HG03097 (cell line): ENCODE measurements around the gene RGS13.

Experiments used
- ATAC-seq: cut with Tn5 transposase; IDR thresholded peaks from one replicate; pipeline ENCODE4 v1.9.1; 2021; ENCODE audit not compliant: unreplicated experiment, low FRiP score

RGS13 gene

DNA sequence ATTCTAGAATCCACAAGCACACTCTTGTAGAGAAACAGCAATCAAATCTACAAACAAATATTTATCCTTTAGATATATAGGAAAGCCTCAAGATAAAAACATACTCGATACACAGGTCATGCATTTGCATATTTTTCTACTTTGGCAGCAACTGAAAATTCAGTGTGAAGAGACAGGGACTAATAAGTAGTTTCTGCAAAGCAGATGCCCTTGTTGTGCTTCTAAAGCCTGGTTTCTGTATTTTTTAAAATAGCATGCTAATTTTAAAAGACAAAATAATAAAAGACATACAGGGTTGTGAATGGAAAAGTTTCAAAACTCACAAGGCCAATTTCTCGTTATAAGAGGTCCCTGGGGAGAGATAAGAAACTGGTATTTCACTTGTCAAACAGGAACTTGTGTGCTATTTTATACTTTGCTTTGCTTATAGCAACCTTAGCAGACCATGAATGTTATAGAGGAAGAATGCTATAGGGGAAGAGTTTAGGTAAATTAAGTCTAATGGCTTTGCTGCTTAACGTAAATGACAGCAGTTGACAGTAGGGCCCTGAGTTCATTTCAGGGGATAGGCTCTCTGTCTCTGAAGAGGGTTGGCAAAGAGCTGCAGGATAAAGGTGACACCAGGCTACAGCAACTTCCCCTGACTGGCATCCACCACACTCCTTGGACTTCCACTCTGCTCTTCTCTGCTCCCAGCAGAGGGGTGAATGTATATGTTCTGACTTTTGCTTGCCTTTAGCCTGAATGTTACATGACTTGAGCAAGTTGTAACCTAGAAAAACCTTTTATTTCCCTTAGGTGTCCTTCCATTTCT lies 9.4 kb upstream of the RGS13 start:
- peak; percentile 95 for ATAC-seq

DNA sequence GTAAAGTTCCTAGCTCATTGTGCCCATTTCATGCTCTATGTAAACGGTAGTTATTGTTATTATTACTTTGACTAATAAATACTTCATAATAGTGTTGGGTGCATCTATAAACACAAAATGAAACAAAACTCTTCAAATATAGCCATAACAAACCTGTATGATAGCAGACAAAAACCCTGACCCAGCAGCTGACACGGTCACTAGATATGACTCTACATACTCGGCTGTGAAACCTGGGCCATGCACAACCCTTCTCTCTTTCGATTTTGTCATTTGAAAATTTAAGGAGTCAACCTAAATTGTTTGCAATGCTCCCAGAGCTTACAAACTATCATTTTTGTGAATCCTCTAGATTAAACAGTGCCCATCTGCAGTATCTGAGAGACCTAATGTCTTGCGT lies 8.0 kb upstream of the RGS13 start:
- no peak for ATAC-seq

- ATAC-seq = no peak
Observed at GRCh38 chr1:192628396-192629057, 7.4 kb upstream of the RGS13 start.

GRCh38 chr1:192629612-192630011 lies 6.3 kb upstream of the RGS13 start:
- no peak for ATAC-seq

DNA sequence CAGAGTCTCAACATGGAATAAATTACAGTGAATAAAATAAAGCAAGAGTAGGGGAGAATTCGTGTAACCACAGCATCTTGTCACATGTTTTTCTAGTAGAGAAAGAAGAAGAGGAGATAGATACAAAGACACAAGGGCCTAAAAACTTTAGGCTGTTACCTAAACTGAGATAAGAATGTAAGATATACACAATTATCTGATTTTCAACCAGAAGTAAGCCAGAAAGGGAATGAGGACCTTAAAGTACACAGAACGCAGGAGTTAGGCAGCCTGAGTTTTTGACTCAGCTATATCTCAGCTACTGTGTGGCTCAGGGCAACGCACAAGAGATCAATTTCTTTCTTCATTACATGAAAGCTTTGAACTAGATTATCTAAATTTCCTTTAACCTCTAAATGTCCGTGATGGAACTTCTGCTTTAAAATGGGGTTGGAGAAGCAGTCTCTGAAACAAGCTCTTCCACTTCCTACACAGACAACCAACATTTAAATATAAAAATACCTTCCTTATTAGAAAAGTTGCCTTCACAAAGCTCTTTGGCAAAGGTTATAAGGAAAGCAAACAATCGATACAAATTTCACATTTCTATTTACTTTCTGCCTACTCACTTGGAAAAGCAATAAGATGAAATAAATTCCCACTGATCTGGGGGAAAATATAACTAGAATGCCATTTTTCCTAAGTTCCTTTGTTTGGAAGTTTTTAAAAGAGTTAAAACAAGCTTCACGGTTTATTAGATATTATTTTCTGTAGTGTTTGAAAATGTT lies 5.2 kb upstream of the RGS13 start:
- no peak for ATAC-seq

DNA sequence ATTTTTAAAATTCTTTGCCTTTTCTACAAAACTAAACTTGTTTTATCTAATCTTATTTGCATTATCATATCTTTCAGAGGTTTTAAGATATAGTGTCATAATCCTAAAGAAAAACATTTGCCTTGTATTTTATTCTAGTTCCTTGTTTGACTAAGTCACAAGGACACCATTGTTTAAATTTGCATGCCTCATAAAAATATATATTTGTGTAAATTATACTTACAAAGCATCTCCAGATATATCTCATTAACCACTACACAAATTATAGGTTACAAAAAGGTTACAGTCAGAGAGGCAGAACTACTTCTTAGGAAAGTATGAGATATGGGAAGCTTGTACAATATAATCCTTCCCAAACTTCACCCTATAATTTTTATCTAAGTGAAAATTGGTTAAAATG lies 4.2 kb upstream of the RGS13 start:
- no peak for ATAC-seq

DNA sequence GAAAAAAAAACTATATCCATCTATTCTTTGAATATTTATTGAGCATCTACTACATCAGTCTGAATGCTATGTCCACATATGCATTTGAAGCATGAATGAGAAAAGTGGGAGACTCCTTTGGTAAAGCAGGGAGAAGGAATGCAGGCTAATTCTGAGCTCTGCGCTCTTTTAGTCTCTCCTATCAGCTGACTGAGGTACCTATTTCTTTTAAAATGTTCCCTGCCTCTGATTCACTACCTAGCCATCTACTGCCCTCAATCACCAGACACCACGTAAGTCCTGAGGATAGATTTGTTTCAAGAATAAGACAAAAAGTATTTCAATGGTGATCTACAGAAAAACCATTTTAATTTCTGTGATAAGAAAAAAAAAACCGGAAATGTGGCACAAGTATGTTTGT lies 3.8 kb upstream of the RGS13 start:
- no peak for ATAC-seq

DNA sequence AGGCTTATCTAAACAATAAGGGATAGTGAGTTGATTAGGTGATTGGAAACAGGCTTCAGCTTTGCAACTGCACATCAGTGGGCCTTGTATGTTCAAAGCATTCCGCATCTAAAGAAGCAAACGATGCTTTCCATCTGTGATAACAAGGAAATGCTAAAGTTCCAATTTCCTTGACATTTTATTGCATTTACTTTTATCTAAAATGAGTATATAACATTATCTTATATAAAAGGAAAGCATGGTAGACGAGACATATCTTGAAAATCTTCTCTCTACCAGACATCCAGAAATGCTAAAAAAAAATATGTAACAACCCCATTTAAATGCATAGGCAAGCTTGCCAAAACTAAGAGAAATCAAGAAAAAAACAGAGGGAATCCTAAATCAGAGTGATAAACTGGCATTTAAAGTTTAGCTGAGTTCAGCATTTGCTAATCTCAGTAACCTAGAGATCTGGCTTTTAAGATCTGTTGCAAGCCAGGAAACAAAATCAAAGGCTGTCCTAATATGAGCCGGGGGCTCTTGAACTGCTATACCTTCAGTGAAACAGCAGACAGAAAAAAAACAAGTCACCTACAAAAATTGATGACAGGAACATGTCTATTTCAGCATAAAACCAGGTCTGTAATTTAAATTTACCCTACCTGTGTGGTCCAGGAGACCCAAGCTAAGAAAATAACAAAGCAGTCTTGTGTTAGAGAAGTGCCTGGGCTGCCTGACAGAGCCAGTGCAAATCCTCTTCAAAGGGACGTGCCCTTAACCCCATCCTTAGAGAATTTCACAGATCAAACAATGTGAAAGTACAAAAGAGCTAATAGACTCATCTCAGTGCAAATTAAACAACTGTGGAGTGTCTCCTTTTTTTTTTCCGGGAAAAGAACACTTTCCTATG lies 3.1 kb upstream of the RGS13 start:
- ATAC-seq = no peak

DNA sequence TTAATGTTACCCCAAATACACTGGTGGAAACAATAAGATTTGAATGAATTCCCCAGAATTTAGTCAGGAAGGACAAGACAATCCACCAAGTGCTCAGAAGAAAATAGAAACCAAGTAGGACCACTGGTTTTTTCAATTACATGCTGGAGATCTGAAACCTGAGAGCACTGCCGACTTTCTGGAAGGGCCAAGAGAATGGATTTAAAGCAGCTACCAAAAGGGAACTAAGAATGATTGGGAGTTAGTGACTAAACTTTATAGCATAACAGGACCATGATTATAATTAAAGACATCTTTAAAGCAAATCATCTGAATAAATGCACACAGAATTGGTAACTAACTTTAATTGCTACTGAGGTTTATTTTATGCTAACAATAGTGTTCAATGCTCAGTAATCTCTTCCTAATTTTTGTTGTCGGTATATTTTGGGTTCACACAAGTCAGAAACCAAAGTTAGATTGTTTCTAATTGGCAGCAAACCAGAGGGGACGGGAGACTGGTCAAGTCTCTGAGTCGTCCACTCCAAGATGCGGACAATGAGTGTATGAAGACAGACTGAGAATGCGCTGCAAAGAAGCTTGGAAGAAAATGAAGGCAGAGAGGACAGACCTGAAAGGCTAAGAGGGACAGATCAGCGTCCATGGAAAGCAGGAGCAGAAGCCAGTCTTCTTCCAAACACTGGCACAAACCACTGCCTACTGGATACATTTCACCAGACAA lies 2.3 kb upstream of the RGS13 start:
- no peak for ATAC-seq

DNA sequence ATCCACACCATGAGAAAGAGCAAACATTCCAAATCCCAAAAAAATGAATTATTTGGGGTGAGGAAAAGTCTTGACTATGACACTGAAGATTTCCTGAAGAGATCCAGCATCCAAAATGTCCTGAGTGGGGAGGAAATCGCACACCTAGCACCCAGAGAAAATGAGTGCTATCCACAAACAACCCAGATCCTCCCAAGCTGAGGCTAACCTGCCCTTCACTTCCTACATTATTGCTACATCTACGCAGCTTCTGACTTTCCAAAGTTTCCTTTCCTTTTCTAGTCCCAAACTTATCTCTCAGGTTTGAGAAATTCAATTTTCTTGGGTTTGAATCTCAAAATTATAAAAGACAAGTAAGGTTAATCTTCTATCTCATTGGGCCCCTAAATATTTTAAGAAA lies 906 bp upstream of the RGS13 start:
- ATAC-seq = no peak

GRCh38 chr1:192639607-192640368 lies 3.8 kb downstream of the RGS13 start:
- ATAC-seq = peak; percentile 87

DNA sequence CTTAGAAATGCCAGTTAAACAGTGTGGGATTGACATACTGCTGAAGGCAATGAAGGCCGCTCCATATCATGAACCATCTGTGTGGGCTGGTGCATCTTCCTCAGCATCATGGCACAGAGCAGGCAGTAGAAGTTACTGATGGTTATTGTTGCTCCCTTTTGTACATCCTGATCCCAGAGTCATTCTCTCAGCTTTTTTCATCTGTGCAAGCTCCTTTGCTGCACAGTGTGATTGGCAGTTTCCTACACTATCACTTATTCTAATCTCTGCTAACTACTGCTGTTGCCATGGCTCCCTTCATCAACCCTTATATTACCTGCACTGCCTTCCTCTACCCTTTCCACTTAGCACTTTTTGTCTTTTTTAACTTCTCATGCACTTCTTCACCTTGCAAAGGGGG lies 16.2 kb downstream of the RGS13 start:
- ATAC-seq = no peak

DNA sequence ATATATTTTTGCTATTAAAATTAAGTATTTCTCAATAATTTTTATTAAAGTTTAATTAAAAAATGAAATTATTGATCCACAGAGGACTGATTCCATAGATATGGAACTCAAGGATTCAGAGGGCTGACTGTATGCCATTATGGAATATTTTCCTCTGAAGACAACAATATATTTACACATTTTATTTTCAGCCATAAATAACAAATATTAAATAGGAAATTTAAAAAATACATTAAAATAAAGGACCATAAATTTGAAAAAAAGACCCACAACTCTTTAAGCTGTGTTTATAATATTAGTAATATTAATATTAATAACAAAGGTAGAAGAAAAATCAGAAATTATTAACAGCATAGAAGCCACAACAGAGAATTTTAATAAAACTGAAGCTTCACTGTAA lies 18.2 kb downstream of the RGS13 start:
- no peak for ATAC-seq

GRCh38 chr1:192654591-192655251 lies 18.8 kb downstream of the RGS13 start:
- no peak for ATAC-seq

DNA sequence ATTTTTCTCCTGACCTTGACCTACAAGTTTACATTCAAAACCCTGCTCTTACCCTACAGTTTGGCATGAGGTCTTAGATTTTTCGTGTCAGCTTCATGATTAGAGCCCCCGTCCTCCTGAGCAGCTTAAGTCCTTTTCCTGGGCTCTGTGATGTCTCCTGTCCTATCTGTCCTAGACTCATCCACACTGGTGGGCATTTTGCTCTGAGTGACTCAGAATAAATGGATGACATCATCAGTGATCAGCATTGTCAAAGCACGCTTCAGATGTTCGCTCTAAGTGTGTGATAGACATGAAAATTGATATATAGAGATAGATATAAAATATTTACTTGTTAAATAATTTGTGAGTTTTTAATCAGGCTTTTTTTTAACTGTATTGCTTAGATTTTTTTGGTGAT lies 21.8 kb downstream of the RGS13 start:
- no peak for ATAC-seq

GRCh38 chr1:192658255-192658654 lies 22.3 kb downstream of the RGS13 start:
- no peak for ATAC-seq

GRCh38 chr1:192660613-192661012 lies 24.7 kb downstream of the RGS13 start:
- no peak for ATAC-seq

DNA sequence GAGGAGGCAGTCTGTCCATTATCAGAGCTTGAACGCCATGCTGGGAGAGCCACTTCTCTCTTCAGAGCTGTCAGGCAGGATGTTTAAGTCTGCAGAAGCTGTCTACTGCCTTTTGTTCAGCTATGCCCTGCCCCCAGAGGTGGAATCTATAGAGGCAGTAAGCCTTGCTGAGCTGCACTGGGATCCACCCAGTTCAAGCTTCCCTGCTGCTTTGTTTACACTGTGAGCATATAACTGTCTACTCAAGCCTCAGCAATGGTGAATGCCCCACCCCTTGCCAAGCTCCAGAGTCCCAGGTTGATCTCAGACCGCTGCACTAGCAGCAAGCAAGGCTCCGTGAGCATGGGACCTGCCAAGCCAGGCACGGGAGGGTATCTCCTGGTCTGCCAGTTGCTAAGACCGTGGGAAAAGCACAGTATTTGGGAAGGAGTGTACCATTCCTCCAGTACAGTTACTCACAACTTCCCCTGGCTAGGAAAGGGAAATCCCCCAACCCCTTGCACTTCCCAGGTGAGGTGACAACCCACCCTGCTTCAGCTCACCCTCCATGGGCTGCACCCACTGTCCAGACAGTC lies 32.5 kb downstream of the RGS13 start:
- no peak for ATAC-seq
